HG03378 (cell line): ENCODE data around the gene NPDC1.
"Not testable (repeated sequence)": the region's sequence is repeated elsewhere in the genome, so short reads cannot be mapped to it uniquely, and the experiment has no call there.

Experiments used
- ATAC-seq: cut with Tn5 transposase; IDR thresholded peaks from one replicate; pipeline ENCODE4 v1.9.1; 2021; ENCODE audit warnings: mild to moderate bottlenecking, moderate library complexity; ENCODE audit not compliant: unreplicated experiment

NPDC1 gene

DNA sequence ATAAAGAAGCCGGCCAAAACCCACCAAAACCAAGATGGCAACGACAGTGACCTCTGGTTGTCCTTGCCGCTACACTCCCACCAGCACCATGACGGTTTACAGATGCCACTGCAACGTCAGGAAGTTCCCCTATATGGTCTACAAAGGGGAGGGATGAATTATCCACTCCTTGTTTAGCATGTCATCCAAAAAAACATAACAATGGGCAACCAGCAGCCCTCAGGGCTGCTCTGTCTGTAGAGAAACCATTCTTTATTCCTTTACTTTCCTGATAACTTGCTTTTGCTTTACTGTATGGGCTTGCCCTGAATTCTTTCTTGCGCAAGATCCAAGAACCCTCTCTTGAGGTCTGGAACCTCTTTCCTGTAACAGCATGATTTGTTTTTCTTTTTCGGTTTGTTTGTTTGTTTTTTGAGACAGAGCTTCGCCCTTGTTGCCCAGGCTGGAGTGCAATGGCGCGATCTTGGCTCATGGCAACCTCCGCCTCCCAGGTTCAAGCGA, 29.3 kb upstream of the NPDC1 start:
- no peak for ATAC-seq

DNA sequence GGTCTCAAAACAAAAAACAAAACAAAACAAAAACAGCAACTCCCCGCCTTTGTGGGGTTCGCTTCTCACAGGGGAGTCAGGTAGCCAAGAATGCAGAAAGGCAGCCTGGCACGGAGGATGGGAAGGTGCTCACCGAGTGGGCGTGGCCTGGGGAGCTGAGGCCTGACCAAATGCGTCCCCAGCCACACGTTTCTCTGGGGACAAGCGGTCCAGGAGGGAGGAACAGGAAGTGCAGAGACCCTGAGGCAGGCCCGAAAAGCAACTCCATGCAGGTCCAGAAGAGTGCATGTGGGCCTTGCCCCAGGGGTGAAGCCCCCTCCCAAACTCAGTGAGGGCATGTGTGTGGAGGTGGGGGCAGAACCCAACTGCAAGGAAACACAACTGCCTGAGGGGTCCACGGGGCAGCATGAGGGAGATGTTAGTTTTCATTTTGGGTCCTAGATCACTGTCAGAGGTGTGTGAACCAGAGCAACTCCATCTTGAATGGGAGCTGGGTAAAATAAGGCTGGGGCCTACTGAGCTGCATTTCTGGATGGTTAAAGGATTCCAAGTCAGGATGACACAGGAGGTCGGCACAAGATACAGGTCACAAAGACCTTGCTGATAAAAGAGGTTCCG, 28.8 kb upstream of the NPDC1 start:
- ATAC-seq = no peak

DNA sequence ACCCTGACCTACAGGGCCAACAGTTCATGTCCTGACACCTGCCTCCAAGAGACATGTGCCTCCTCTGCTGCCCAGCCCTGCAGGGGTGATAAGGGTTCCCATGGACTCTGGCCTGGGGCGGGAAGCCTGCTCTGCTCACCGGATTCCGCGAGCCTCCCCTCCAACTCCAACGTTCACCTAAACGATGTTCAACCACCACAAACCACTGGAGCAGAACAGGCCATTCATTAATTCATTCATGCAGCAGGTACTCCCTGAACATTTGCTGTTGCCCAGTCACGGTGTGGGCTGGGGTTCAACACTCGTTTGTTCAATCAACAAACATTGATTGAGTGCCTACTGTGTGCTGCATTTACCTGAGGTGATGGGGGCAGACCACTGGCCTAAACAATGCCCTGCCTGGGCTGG, 28.0 kb upstream of the NPDC1 start:
- no peak for ATAC-seq

DNA sequence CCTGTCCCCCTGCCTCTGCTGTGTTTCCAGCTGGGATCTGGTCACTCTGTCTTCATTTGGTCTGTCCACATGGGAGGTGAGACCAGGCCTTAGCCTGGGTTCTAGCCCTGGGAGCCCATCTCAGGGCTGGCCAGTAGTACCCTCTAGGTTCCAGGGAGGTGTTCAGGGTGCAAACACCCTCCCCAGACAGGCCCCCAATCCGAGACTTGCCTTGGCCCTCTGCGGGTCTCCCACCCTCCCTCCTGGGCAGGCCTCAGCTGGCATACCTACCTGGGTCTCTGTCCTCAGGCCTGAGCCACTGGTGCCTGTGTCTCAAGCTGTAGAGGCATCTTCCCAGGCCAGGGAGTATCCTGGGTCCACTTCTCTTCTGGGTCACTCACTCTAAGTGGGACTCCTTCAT, 25.3 kb upstream of the NPDC1 start:
- ATAC-seq = no peak

DNA sequence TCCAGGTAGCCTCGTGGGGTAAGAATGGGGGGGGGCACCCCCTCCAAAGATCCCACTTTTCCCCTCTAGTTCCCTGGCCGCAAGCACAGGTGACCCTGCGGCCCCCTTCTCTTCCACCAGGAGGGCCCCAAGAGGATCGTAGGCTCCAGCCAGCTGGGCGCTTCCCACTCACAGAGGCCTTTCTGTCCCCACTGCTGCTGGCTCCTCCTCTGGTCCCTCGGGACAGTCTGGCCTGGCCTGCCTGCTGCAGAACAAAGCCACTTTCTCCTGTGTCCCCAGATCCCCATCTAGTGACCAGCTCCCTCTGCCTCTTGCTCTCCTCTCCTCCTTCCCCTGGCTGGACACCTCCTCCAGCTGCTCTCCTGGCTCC, 24.9 kb upstream of the NPDC1 start:
- ATAC-seq = no peak

DNA sequence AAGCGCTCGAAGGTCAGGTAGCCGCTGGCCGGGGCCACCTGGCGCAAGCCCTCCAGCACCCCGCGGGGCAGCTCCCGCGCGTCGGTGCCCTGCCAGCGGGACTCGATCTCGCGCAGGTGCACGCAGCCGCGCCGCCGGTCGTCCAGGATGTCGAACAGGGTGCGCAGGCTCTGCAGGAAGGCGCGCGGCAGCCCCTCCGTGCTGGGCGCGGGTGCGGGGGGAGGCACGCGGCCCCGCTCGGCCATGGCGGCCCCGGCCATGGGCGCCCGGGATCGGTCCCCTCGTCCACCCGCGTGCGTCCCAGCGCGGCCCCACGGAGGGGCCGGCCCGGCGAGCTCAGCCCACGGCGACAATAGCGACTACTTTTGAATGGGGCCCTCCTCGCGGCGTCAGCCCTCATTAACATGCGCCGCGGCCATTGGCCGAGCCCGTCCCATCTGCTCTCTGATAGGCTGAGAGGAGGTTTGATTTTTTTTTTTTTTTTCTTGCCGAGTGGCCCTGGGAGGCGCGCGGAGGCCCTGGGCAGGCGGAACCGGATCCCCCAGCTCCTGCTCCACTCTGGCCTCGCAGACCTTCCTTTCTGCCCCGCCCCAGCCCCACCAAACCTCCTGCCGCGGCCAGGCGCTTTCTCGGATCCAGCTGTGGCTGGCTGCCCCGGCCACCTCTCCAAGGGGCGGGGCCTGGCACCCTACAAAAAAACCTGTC, 24.4 kb upstream of the NPDC1 start, which contains the start of gene SAPCD2:
SAPCD2 (minus strand) TSS at position 357 of the 705 bp plus-strand sequence; CDS start at position 260, 97 bp downstream.
- peak; percentile 54 for ATAC-seq

DNA sequence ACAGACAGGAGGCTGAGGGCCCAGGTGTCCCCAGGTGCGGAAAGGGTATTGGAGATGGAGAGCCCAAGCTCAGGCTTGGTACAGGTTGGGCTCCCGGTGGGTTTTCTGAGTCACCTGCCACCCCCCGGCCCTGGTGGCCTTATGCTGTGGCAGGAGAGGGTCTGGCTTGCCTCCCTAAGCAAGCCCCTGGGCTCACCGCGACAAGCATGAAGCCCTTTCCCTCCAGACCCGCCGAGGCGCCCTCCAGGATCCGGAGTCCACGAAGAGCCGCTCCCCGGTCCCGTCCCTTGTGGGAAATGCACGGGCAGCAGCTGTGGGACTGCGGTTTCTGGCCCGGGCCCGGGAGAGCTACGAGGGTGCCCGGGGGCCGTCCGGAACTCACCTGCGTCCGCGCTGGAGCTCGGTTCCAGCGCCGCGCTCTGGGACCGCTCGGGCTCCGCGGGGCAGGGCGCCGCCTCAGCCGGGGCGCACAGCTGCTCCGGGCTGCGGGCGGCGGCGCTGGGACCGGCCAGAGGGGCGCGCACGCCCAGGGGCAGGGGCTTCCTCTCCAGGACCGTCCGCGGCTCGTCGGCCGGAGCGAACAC, 23.6 kb upstream of the NPDC1 start:
- ATAC-seq = no peak

DNA sequence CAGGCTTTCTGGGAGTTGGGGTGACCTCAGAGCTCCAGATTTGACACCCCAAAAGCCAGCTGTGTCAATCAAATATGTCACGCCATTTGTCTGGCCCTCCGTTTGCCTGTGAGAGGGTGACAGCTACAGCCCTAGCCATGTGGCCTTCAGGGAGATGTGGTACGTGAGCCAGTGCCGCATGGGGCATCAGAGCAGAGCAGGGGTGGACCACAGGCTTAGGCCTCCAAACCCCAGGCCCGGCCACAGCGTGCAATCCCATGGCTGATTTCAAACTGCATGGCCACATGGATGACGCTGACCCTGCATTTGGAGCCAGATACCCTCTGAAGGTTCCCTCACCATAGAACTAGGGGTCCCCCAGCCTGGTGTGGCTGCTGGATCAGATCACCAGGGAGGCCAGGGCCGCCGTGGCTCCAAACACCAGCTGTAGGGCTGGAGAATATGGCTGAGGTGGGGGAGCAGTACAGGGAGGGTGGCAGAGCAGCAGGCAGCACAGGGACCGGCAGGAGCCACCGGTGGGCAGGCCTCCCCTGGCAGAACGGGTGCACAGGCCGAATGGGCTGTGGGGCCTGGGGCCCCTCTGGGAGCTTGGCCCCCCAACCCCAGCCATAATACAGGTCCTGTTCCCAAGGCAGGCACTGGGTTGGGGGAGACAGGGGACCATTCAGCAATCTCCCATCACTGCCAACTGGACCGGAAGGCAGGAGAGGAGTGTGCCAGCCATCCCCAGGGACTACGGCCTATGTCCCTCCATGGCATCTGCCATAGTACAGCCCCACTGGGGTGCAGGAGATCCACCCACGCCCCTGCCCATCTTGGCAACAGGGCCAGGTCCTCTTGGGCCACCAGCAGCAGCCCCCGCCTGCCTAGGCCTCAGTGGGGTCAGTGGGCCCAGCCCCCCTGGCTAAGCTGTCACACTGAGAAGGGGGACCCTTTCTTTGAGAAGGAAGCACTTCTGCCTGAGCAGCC, 22.8 kb upstream of the NPDC1 start:
- no peak for ATAC-seq

DNA sequence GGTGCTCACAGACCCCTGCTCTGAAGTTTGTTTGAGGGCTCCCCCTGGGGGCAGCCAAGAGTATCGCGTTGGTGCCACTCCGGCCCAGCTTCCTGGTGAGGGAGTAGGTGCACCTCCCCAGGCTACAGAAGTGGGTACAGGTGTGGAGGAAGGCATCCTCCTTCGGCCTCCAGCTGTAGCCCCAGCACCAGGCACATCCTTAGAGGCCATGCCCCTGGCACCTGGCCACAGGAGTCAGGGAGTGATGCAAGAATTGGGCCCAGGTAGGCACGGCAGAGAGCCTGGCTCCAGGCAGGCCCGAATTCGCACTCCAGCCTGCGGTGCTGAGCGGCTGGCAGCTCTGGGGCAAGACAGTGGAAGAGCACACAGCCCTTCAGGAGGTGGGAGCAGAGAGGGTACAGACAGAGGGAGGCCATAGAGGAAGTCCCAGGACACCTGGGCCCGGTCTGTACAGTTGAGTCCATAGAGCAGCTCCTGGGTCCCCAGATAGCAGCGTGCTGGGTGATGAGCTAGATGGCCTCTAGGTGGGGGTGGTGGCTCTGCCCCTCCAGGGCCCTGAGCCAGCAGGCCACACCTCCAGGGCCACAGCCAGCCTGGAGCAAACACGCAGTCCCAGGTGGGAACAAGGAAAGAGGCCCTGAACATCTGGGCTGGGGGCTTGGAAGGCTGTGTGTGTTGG, 22.0 kb upstream of the NPDC1 start:
- no peak for ATAC-seq

DNA sequence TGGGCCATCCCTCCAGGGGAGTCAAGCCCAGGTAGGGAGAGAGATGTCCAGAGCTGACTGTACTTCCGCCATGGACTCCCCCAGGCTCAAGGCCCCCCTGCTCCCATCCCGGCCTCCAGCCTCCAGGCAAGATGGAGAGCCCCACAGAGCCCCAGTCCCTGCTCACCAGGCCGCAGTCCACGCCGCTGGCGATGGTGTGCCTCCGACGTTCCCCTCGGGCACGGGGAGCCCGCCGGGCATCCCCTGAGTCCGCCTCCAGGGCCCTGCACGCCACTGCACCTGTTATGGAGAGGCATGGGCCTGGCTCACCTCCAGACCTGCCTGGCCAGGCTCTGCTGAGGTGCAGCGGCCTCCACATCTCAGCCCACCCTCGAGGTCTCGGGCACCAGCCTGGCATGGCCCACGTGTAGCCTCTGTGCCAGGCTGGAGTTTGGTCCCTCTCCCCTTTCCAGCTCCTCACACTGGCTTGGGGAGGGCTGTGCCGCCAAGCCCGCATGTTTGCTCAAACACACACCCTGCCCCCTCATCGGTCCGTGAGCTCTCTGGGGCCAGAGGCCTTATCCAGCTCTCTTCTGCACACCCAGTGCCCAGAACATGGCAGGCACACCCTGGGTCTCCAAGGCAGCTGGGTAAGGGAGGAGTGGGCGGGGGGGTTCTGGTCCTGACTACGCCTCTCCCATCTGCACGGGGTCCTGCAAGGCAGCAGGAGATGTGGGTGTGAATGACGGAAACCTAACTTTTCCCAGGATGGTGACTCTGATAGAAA, 20.3 kb upstream of the NPDC1 start:
- no peak for ATAC-seq

DNA sequence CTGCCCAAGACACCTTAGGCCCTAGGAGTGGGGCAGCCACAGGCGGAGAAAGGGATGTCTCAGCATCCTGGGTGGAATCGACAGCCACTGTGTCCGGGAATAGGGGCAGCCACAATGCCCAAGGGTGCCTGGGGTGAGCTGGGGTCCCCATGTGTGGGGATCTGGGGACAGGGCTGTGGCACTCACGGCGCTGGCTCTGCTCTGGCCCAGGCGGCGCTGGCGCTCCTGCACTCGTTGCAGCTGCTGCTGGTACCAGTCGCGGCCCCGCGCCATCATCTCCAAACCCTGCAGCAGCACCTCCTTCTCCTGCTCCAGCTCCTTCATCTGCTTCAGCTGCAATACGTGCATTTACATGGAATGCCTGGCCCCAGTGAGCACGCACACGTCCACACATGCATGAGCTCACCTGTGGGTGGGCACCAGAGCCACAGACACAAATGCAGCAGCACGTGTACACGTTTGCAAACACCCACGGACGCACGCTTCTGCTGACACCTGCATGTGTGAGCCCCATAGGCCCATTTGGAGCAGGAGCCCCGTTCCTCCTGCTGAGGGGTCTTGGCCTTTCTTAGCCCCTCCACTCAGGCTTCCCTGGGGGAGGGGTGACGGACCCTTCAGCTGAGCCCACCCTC, 19.5 kb upstream of the NPDC1 start:
- ATAC-seq = no peak

DNA sequence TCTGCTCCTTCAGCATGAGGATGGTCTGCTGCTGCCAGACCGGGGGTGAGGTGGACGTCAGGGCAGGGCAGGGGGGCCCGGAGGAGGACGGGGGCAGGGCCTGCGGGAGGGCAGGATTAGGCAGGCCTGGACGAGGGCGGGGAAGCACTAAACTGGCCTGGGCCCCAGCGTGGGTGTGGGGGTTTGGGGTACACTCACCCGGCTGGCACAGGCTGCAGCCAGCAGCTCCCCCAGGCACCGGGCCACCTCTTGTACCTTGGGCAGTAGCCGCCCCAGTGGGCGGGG, 18.8 kb upstream of the NPDC1 start:
- no peak for ATAC-seq

DNA sequence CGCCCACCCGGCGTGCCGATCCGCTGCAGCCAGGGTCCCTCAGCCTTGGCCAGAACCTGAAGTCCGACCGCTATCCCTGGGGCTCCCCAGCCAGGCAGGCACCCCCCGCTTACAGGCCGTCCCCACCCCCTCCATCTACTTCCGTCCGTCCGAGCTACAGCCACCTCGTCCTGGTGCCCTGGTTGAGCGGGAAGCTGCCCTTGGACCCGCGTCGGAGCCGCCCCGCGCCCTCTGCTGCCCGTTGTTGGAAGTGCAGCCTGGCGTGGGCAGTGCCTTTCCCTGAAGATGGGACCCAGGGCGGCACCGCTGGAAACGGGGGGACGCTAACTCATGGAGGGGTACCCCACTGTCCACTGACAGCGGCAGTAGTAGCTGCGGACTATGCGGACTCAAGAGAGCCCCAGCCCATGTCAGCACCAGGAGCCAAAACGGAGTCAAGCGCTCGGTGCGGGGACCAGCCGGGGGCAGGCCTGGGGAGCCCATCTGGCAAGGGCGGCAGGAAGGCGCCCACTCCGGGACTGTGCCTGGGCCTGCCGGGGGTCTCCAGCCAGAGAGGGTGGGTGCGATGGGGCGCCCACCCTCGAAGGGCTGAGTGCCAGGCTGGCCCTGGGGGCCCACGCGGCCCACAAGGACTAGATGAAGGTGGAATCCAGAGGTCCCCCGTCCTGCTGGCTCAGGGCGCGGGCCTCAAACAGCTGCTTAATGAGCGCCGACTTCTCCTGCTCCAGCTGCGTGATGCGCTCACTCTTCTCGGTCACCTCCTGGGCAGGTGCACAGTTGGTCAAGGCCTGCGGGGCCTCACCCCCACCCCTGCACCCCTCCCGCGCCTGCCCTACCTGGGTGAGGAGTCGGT, 18.3 kb upstream of the NPDC1 start:
- no peak for ATAC-seq

DNA sequence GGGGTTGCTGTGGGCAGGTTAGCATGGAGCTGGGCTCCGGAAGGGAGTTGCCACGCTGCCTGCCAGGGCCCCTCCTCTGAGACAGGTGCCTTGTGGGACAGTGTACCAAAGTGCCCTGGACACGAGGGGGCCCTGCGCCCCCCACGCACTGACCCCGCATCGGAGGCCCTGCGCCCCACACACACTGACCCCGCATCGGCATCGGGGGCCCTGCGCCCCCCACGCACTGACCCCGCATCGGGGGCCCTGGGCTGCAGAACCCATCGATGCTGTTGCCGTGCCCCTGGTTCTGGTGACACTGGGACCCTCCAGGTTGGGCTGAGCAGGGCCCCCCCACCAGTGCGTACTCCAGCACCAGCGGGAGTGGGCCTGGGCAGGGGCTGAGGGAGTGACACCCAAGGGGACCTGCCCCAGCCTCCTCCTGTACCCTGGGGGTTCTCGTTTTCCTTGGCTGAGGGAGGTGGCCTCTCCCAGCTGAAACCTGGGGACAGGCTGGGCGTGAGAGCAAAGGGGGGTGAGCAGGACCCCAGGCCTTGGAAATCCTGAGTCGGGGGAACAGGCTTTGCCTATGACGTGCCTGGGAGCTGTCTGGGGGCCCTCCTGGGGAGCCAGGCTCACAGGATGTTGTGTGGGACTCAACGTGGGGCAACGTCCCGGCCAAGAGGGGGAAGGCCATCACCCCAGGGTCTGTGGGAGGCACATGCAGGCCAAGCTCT, 17.5 kb upstream of the NPDC1 start:
- ATAC-seq = no peak

DNA sequence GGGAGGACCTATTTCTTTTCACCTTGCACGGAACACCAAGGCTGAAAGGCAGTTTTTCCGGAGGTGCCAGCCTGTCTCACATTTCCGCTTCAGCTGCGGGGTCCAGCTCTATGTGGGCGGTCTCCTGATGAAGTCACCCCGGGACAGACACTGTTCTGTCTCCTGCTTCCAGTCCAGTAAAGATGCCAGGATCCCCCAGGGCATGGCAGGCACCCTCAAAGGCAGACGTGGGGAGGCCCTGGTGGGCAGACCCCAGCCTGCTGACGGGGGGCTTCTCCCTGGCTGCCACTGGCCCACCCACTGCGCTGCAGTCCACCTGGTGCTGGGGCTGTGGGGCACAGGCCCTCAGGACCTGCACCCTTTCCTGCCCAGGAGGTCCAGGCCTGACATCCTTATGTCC, 16.8 kb upstream of the NPDC1 start:
- not testable (repeated sequence) for ATAC-seq

DNA sequence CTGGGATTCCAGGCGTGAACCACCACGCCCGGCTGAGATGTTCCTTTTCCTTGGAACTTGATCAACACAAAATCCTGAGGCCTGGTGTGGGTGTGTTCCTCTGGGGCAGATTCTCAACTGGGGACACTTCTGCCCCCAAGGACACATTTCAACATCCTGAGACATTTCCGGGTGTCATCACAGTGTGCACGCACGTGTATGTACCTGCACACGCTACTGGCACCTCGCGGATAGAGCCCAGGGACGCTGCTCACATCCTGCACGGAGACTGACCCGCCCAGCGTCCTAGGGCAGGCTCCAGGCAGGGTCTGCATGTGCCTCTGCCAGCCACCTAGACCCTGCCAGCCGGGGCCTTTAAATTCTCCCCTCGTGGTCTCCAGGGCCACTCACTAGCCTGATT, 16.4 kb upstream of the NPDC1 start:
- no peak for ATAC-seq

DNA sequence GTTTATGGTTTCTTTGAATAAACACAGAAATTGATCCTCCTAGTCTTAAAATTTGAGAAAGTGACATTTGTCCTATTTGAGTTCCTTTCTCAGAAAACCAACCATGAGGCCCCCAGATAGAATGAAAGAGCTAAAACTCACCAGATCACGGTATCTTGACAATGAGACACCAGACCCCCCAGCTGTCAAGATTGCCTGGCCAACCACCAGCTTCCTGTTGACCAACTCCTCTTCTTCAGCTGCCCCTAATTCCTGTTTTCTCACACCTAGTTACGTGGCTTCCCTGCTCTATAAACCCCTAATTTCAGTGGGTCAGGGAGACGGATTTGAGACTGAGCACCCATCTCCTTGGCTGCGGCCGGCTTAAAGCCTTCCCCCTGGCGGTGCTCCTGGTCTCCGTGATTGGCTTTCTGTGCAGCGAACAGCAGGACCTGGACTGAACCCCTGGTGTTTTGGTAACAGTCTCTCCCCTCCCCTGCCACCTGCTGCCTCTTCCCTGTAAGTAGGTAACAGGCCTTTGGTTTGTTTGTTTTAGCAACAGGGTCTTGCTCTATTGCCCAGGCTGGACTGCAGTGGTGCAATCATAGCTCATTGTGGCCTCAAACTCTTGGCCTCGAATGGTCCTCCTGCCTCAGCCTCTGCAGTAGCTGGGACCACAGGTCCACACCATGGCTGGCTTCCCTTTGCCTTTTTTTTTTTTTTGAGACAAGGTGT, 12.7 kb upstream of the NPDC1 start:
- ATAC-seq = no peak
